CD4-positive, alpha-beta T cell (primary cell): ENCODE results near the gene TMPRSS11F. TPM values are rescaled to one million over a fixed set of nuclear protein-coding genes. Genes with fewer than 3 reads are reported as not detected.

Experiments
- ATAC-seq: fragments of 200-7000 bp; cut with Tn5 transposase; one replicate; pipeline ENCODE4 v1.10.0; 2022; ENCODE audit warnings: mild to moderate bottlenecking; ENCODE audit not compliant: poor library complexity
- CTCF ChIA-PET: fragments of 350-600 bp; sonication (Branson Sonifier 250); formaldehyde crosslinking; loops from one replicate; lab custom pipeline; 2021; ENCODE audit warnings: antibody characterized with exemption, inconsistent platforms; lab: Charles Lee
- POLR2A ChIA-PET: fragments of 350-600 bp; sonication (Branson Sonifier 250); formaldehyde crosslinking; loops from one replicate; lab custom pipeline; 2021; ENCODE audit warnings: antibody characterized with exemption, inconsistent platforms; lab: Charles Lee
- DNase-seq, 14 experiments: peaks; one replicate each; pipeline ENCODE4 v3.0.0-alpha.2; 2013 to 2020; ENCODE audit warnings: mixed read lengths in 2 of 14
- H3K27ac ChIP-seq, 2 donors: one replicate each; pipeline versions ENCODE4 v1.5.1 to v1.7.0; 2013; ENCODE audit warnings: low read length in 2 of 2, low read depth in 1 of 2, mild to moderate bottlenecking in 1 of 2
- H3K27me3 ChIP-seq, 2 experiments: 1 replicate in 1 of 2; 2 replicates in 1 of 2; pipeline versions ENCODE4 v1.6.1 to v1.7.0; 2013; ENCODE audit warnings: low read length in 2 of 2, control low read depth in 1 of 2, mild to moderate bottlenecking in 1 of 2, moderate library complexity in 1 of 2; ENCODE audit not compliant: insufficient read depth in 2 of 2, control insufficient read depth in 1 of 2
- H3K36me3 ChIP-seq: one replicate; pipeline ENCODE4 v1.6.1; 2013; ENCODE audit warnings: low read length, control low read depth; ENCODE audit not compliant: insufficient read depth
- H3K4me1 ChIP-seq: one replicate; pipeline ENCODE4 v1.6.1; 2013; ENCODE audit warnings: low read length, control low read depth; ENCODE audit not compliant: insufficient read depth
- H3K4me3 ChIP-seq: one replicate; pipeline ENCODE4 v1.5.1; 2013; ENCODE audit warnings: mild to moderate bottlenecking, low read length, moderate library complexity
- H3K9me3 ChIP-seq, 2 experiments: 1 replicate in 1 of 2; 2 replicates in 1 of 2; pipeline versions ENCODE4 v1.6.1 to v1.7.0; 2013; ENCODE audit warnings: low read length in 2 of 2, mild to moderate bottlenecking in 2 of 2, control low read depth in 1 of 2, moderate library complexity in 1 of 2; ENCODE audit not compliant: control insufficient read depth in 1 of 2, insufficient read depth in 1 of 2
- H3K27ac Mint-ChIP-seq: one replicate; pipeline ENCODE4 v1.8.0; 2020; ENCODE audit warnings: mixed read lengths
- H3K27me3 Mint-ChIP-seq: one replicate; pipeline ENCODE4 v1.8.0; 2021; ENCODE audit warnings: mixed read lengths
- H3K36me3 Mint-ChIP-seq: one replicate; pipeline ENCODE4 v1.8.0; 2021; ENCODE audit warnings: low read depth, mixed read lengths
- H3K4me1 Mint-ChIP-seq: one replicate; pipeline ENCODE4 v1.8.0; 2021; ENCODE audit warnings: low read depth, mixed read lengths
- H3K4me3 Mint-ChIP-seq: one replicate; pipeline ENCODE4 v1.8.0; 2020; ENCODE audit warnings: mild to moderate bottlenecking, mixed read lengths
- H3K9me3 Mint-ChIP-seq: one replicate; pipeline ENCODE4 v1.8.0; 2020; ENCODE audit warnings: mixed read lengths
- intact Hi-C, 2 experiments: fragments of 100-400 bp; cut with DNase I in 1 of 2; cut with micrococcal nuclease in 1 of 2; formaldehyde crosslinking; loops; one replicate each; pipeline versions ENCODE4 v1.15.1 to v1.9.0; 2023 to 2025; cut with DNase I, micrococcal nuclease
- total RNA-seq, 174 experiments: library from RNA in 2 of 174; stranded (reverse) in 2 of 174; gene quantifications; one replicate each; pipeline ENCODE4 v1.2.3 and lab custom pipeline; 2021 to 2026
- TF ChIP-seq, protein P1 (sequence below): fragments of 200-600 bp; IDR thresholded peaks from one replicate; pipeline ENCODE4 v1.8.0; 2022; ENCODE audit warnings: antibody characterized with exemption, mild to moderate bottlenecking

Gene TMPRSS11F
- total RNA-seq, 2 experiments from 2014 or later: not detected

DNA sequence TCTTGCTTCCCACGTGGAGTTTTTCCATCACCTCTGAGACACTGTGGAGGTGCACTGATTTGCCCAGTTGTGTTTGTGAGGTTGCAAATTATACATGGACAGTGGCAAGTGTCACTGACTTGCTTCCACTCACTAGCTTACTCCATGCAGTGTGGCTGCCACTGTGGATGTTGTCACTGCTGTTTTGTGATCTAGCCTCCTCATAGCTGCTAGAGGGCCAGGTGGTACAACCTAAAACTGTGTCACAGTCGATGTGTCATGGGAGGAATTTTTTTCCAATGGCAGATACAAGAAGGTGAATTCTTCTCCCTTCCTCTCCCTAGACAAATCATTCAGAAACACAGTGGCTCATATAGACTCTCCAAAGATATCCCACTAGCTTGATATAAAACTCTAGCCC lies 37.5 kb upstream of the TMPRSS11F start:
- Histone ChIP-seq H3K36me3 (no peaks in the 10 kb centered on the region), H3K4me1 (no peaks in the 10 kb centered on the region), H3K27me3 (peaks cover 0 to 5% of the 10 kb centered on the region in 2 experiments), H3K4me3 (no peak overlapping the region), H3K9me3 (no peaks in the 10 kb centered on the region), H3K27ac (no peak overlapping the region)
- Mint-ChIP-seq H3K36me3 (no peaks in the 10 kb centered on the region), H3K4me1 (no peaks in the 10 kb centered on the region), H3K4me3 (no peak overlapping the region), H3K9me3 (no peaks in the 10 kb centered on the region), H3K27me3 (peaks cover 11% of the 10 kb centered on the region), H3K27ac (no peak overlapping the region)
- intact Hi-C loops: no loop called here
- DNase-seq: no peak
- TF ChIP-seq, protein P1, sequence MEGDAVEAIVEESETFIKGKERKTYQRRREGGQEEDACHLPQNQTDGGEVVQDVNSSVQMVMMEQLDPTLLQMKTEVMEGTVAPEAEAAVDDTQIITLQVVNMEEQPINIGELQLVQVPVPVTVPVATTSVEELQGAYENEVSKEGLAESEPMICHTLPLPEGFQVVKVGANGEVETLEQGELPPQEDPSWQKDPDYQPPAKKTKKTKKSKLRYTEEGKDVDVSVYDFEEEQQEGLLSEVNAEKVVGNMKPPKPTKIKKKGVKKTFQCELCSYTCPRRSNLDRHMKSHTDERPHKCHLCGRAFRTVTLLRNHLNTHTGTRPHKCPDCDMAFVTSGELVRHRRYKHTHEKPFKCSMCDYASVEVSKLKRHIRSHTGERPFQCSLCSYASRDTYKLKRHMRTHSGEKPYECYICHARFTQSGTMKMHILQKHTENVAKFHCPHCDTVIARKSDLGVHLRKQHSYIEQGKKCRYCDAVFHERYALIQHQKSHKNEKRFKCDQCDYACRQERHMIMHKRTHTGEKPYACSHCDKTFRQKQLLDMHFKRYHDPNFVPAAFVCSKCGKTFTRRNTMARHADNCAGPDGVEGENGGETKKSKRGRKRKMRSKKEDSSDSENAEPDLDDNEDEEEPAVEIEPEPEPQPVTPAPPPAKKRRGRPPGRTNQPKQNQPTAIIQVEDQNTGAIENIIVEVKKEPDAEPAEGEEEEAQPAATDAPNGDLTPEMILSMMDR: no peak
- ATAC-seq: no peak
- CTCF ChIA-PET: no interaction called here
- POLR2A ChIA-PET: no interaction called here

GRCh38 chr4:68163754-68164153 lies 34.1 kb upstream of the TMPRSS11F start:
- intact Hi-C loops: no loop called here
- Mint-ChIP-seq H3K27ac (no peak overlapping the region), H3K9me3 (no peaks in the 10 kb centered on the region), H3K4me3 (no peak overlapping the region), H3K36me3 (no peaks in the 10 kb centered on the region), H3K27me3 (peaks cover 25% of the 10 kb centered on the region), H3K4me1 (no peaks in the 10 kb centered on the region)
- TF ChIP-seq, protein P1: no peak
- Histone ChIP-seq H3K36me3 (no peaks in the 10 kb centered on the region), H3K27me3 (peaks cover 0 to 7% of the 10 kb centered on the region in 2 experiments), H3K9me3 (no peaks in the 10 kb centered on the region), H3K27ac (no peak overlapping the region), H3K4me1 (no peaks in the 10 kb centered on the region), H3K4me3 (no peak overlapping the region)
- POLR2A ChIA-PET: no interaction called here
- CTCF ChIA-PET: no interaction called here
- DNase-seq: no peak
- ATAC-seq: no peak

- H3K4me1 ChIP-seq: no peaks in the 10 kb centered on the region
- H3K36me3 Mint-ChIP-seq: no peaks in the 10 kb centered on the region
- intact Hi-C loops: no loop called here
- H3K9me3 Mint-ChIP-seq: no peaks in the 10 kb centered on the region
- ChIA-PET POLR2A (no interaction called here), CTCF (no interaction called here)
- H3K9me3 ChIP-seq: no peaks in the 10 kb centered on the region
- H3K36me3 ChIP-seq: no peaks in the 10 kb centered on the region
- H3K4me1 Mint-ChIP-seq: no peaks in the 10 kb centered on the region
- H3K27me3 ChIP-seq: peaks cover 0 to 7% of the 10 kb centered on the region in 2 experiments
- TF ChIP-seq, protein P1: no peak
- peaks cover 28% of the 10 kb centered on the region for H3K27me3 Mint-ChIP-seq
- DNase-seq (no peak), ATAC-seq (no peak)
- H3K27ac ChIP-seq: no peak overlapping the region
- no peak overlapping the region for H3K4me3 Mint-ChIP-seq
- H3K4me3 ChIP-seq: no peak overlapping the region
- no peak overlapping the region for H3K27ac Mint-ChIP-seq
These were observed 32.5 kb upstream of the TMPRSS11F start for GRCh38 chr4:68162196-68162595.
